Activated T-helper 1 cell treated with anti-CD3 and anti-CD28 coated beads, Interleukin-2, amount 50 U/mL, for 16 hours (primary cell): ENCODE measurements around the gene THRSP.
"Not testable (repeated sequence)": the region's sequence is repeated elsewhere in the genome, so short reads cannot be mapped to it uniquely, and the experiment has no call there.

Experiments used
- DNase-seq, 2 donors: peaks; one replicate each; pipeline ENCODE4 v3.0.0-alpha.2; 2020; ENCODE audit warnings: low read depth in 1 of 2, low spot score in 1 of 2

The THRSP gene

DNA sequence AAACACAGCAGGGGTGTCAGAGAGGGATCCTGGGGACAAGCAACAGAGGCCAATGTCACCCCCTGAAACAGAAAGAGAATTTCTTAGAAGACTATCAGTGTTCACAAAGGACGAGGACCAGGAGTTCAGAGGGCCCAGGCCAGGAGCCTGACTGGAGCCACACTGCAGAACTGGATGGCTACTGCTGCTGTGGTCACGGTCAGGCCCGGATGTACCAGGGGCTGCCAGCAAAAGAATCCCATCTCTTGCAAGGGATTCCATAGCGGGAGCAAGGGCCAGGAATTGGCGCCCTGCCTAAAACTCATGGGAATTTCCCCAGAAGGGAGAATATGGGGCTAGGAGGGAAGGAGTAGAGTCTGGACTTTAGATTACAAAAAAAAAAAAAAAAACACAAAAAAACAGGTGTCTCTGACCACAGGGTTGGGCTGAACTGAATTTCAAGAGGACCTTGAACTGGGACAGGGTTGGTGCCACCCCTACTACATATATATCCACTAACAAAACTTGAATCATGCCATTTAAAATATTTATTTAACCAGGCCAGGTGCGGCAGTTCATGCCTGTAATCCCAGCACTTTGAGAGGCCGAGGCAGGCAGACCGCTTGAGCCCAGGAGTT is 24.9 kb upstream of the THRSP start:
- DNase-seq, result no peak

DNA sequence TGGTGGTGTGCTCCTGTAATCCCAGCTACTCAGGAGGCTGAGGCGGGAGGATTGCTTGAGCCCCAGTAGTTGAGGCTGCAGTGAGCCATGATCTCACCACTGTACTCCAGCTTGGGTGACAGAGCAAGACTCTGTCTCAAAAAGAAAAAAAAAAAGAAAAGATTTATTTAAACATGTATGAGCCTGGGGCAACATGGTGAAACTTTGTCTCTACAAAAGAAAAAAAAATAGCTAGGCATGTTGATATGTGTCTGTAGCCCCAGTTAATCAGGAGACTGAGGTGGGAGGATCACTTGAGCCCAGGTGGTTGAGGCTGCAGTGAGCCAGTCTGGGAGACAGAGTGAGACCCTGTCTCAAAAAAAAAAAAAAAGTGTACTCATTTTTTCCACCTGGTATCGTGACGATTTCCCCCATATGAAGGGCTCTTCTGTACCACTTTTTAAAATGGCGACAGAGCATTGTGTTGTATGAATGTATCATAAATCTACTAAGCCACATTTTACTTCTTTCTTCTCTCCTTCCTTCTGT is 24.2 kb upstream of the THRSP start:
- no peak for DNase-seq

DNA sequence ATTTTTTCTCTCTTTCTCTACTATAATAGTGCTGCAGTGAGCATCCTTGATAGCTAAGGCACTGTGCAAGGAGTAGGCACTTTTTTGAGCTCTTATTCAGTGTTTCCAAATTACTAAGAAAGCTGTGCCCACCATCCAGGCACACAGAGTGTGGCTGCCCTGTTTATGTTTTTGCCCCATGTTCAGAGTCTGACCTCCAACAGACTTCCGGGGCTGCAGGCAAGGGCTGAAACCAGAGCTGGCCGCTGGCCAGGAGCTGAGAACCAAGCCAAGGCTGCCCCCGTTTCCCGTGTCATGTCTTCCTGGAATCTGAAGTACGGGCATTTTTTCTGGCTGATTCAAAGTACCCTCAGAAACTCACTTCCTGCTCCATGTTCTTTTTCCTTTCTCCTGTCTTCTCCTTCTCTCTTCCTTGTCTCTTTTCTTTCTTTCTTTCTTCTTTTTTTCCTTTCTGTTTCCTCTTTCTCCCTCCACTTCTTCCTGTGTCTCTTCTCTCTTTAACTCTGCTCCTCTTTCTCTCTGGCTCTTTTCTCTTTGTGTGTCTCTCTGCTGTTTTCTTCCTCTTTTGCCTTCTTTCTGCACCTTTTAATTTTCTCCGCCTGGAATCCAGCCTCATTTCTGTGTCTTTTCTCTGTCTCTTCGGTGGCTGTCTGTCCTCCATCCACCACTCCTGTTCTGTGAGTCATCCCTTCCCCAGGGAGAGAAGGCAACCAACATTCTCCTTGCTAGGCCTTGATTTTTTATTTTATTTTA is 23.6 kb upstream of the THRSP start:
- no peak for DNase-seq

DNA sequence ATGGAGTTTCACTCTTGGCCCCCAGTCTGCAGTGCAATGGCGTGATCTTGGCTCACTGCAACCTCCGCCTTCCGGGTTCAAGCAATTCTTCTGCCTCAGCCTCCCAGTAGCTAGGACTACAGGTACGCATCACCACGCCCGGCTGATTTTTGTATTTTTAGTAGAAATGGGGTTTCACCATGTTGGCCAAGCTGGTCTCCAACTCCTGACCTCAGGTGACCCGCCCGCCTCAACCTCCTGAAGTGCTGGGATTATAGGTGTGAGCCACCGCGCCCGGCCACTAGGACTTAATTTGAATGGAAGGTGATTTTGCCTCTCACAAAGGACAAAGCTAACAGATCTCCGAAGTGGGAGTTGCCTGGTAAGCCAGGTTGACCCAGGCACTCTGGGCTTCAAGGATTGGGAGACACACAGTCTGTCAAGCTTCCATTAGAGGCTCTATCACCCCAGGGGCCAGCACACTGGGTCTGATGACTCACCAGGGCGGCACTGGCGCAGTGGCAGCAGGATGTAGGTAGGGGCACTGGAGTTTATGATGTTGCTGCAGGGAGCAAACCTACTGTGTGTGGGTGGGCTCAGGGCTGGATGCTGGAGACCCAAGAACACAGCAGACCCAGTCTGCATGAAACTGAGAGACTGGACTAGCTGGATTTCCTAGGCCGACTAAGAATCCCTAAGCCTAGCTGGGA is 22.8 kb upstream of the THRSP start:
- no peak for DNase-seq

- not testable (repeated sequence) for DNase-seq
Observed at GRCh38 chr11:78041380-78041719, 22.3 kb upstream of the THRSP start.

GRCh38 chr11:78041843-78042440 is 21.7 kb upstream of the THRSP start:
- DNase-seq, result no peak

- no peak for DNase-seq
Observed at GRCh38 chr11:78044706-78045105, 19.0 kb upstream of the THRSP start.

GRCh38 chr11:78045851-78046485 is 17.7 kb upstream of the THRSP start:
- peak; percentile 62 to 65 for DNase-seq

DNA sequence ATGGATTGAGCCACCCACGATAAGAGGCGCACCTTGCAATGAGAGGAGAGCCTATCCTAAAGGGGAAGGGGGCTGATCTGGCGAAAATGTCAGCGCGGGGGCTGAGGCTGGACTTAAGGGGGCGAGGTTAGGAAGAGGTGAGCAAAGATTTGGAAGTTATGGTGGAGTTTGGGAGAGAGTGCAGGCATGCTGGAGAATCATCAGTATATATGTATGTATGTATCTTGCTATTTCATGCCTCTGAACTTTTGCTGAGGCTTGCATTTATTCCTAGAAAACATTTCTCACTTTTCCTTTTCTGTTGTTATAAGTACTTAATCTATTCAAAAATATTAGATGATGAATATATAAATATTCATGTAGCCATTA is 17.2 kb upstream of the THRSP start:
- DNase-seq, result no peak

DNA sequence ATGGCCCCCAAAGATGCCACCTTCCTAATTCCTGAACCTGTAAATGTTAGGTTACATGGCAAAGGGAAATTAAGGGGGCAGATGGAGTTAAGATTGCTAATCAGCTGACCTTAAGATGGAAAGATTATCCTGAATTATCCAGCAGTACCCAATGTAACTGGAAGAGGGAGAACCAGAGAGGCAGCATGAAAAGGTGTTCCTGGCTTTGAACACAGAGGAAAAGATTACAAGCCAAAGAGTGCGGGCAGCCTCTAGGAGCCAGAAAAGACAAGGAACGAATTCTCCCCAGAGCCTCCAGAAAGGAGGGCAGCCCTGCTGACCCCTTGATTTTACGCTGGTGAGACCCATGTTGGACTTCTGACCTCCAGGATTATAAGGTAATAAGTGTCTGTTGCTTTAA is 15.1 kb upstream of the THRSP start:
- DNase-seq, result no peak

GRCh38 chr11:78049348-78049747 is 14.3 kb upstream of the THRSP start:
- DNase-seq, result no peak

GRCh38 chr11:78050964-78051831 is 12.5 kb upstream of the THRSP start:
- no peak for DNase-seq

DNA sequence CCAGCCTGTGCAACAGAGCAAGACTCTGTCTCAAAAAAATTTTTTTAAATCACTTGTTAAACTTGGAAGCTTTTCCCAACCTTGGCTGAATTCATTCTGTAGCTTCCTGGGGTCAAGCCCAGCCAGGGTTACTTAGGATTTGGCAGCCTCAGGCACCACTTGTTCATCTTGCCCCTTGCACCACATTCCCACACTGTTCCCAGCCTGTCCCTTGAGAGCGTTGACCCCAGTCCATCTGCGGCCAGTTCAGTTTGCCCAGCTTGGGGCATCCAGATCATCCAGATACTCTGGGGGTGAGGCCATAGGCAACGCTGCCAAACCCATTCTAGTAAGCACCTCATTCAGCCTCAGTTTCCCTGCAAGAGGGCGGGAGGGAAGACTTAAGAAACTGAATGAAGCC is 8.7 kb upstream of the THRSP start:
- no peak for DNase-seq

GRCh38 chr11:78056093-78056492 is 7.6 kb upstream of the THRSP start:
- no peak for DNase-seq

- no peak for DNase-seq
Observed at GRCh38 chr11:78057462-78058055, 6.1 kb upstream of the THRSP start.

- not testable (repeated sequence) for DNase-seq
Observed at GRCh38 chr11:78059749-78060328, 3.8 kb upstream of the THRSP start.

GRCh38 chr11:78060533-78060932 is 3.1 kb upstream of the THRSP start:
- no peak for DNase-seq

DNA sequence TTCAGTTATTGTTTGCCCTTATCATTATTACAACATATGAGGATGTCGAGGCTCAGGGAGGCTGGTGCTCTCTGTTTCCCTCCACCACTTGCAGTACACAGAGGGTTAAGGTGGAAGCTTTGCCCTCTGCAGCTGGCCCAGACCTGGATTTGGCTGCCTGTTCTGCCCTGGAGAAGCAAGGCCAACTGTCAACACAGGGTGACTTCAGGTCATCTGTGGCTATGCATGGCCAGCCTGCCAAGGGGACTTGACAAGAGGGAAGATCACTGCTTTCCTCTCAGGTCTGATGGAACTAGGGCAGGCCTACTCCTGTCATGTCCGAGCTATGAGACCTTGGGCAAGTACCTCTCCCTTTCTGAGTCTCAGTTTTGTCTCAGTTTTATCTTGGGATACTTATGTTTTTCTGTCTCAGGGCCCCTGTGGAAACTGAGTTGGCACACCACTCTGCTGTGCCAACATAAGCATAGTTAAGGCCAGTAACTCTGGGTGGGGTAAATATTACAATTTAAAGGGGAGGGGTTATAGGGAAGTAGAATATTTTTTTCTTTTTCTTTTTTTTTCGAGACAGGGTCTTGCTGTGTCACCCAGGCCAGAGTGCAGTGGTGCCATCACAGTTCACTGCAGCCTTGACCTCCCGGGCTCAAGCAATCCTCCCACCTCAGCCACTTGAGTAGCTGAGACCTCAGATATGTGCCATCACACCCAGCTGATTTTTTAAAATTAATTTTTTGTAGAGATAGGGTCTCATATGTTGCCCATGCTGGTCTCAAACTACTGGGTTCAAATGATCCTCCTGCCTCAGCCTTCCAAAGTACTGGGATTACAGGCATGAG is 2.4 kb upstream of the THRSP start:
- no peak for DNase-seq

DNA sequence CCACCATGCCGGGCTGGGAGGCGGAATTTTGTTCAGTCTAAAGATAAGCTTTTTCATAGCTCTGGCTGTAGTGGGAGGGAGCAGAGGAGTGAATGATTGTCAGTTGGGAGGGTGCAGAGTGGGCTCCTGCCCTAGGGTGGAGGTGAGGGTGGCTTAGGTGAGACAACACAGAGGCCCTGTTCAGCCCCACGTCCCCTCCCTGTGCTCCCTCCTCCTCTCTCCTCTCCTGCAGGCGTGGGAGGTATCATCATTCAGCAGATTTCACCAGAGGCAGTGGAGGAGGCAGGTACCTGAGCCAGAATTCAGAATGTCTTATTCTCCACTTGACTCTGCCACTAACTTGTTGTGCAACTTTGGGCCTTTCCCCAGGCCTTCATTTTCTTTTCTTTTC is 1.7 kb upstream of the THRSP start:
- DNase-seq, result no peak
